Measurements from ENCODE around the gene WDR55. TPM values are rescaled to one million over a fixed set of nuclear protein-coding genes. Genes with fewer than 3 reads are reported as not detected.
"Not testable (repeated sequence)": the region's sequence is repeated elsewhere in the genome, so short reads cannot be mapped to it uniquely, and the experiment has no call there.

The WDR55 gene
- total RNA-seq, 4 donors from 2014 or later = 15.6 to 25.1 (median 16.9) TPM

- Histone ChIP-seq H3K4me1 (peaks cover 0 to 3% (median 0%) of the 10 kb centered on the region in 3 donors), H3K27me3 (no peaks in the 10 kb centered on the region), H3K4me3 (no peak overlapping the region), H3K9me3 (no peaks in the 10 kb centered on the region), H3K27ac (no peak overlapping the region), H3K36me3 (peaks cover 18 to 95% of the 10 kb centered on the region in 2 donors)
- TF ChIP-seq CTCF (IDR thresholded peaks at IDR 0.05) (no peak), POLR2AphosphoS5 (IDR thresholded peaks at IDR 0.05) (no peak), EP300 (IDR thresholded peaks at IDR 0.05) (no peak), POLR2A (IDR thresholded peaks at IDR 0.05) (no peak)
- 93 to 96% methylated on average over 8 to 17 of the region's 17 CpGs for WGBS, 2 donors (ENCODE audit: low coverage in 1 of 2)
- ATAC-seq = no peak
These were observed 5.8 kb upstream of the WDR55 start for GRCh38 chr5:140658870-140659269.

- not testable (repeated sequence) for H3K27me3 ChIP-seq, H3K4me1 ChIP-seq, H3K27ac ChIP-seq, ATAC-seq, H3K9me3 ChIP-seq, H3K4me3 ChIP-seq
- H3K36me3 ChIP-seq = peaks cover 14 to 80% of the 10 kb centered on the region in 2 donors
- WGBS, 2 donors (ENCODE audit: low coverage in 1 of 2) = 80% methylated on average over 5 of the region's 6 CpGs; no CpG with 5 or more reads in 1 of the 2 donors
These were observed 4.3 kb upstream of the WDR55 start for GRCh38 chr5:140660371-140660770.

- Histone ChIP-seq H3K27me3 (no peaks in the 10 kb centered on the region), H3K4me1 (peaks cover 0 to 31% (median 9%) of the 10 kb centered on the region in 3 donors), H3K4me3 (peak overlapping the region; percentile 74 to 78), H3K27ac (peak overlapping the region; percentile 67 to 88 (median 86)), H3K9me3 (no peaks in the 10 kb centered on the region), H3K36me3 (peaks cover 6 to 67% of the 10 kb centered on the region in 2 donors)
- TF ChIP-seq EP300 (IDR thresholded peaks at IDR 0.05) (no peak), CTCF (IDR thresholded peaks at IDR 0.05) (no peak), POLR2AphosphoS5 (IDR thresholded peaks at IDR 0.05) (no peak), POLR2A (IDR thresholded peaks at IDR 0.05) (no peak)
- 20 to 31% methylated on average over 1 to 13 of the region's 18 CpGs for WGBS, 2 donors (ENCODE audit: low coverage in 1 of 2)
- no peak for ATAC-seq
These were observed 710 bp upstream of the WDR55 start for GRCh38 chr5:140664030-140664358.

GRCh38 chr5:140671035-140671434, 6.3 kb downstream of the WDR55 start:
- not testable (repeated sequence) for ATAC-seq
- no CpG with 5 or more reads among the region's 4 CpGs for WGBS, 2 donors (ENCODE audit: low coverage in 1 of 2)

GRCh38 chr5:140671472-140672125, 6.9 kb downstream of the WDR55 start:
- ATAC-seq = no peak
- Histone ChIP-seq H3K4me3 (no peak overlapping the region), H3K36me3 (peaks cover 0 to 99% of the 10 kb centered on the region in 2 donors), H3K4me1 (peaks cover 0 to 22% (median 0%) of the 10 kb centered on the region in 3 donors), H3K9me3 (no peaks in the 10 kb centered on the region), H3K27ac (no peak overlapping the region), H3K27me3 (no peaks in the 10 kb centered on the region)
- WGBS, 2 donors (ENCODE audit: low coverage in 1 of 2) = 70 to 88% methylated on average over 1 of the region's 7 CpGs
- no peak for TF ChIP-seq POLR2AphosphoS5 (IDR thresholded peaks at IDR 0.05)
- no peak for TF ChIP-seq POLR2A (IDR thresholded peaks at IDR 0.05)
- no peak for TF ChIP-seq EP300 (IDR thresholded peaks at IDR 0.05)
- TF ChIP-seq CTCF (IDR thresholded peaks at IDR 0.05) = no peak

More at GRCh38 chr5:140671035-140671434, 6.3 kb downstream of the WDR55 start:
- H3K4me3 ChIP-seq, H3K27me3 ChIP-seq, H3K27ac ChIP-seq, H3K9me3 ChIP-seq: not testable (repeated sequence)
- H3K4me1 ChIP-seq = peaks cover 0 to 28% (median 3%) of the 10 kb centered on the region in 3 donors
- peaks cover 0 to 93% of the 10 kb centered on the region in 2 donors for H3K36me3 ChIP-seq

- no peaks in the 10 kb centered on the region for H3K27me3 ChIP-seq
- H3K4me1 ChIP-seq = peaks cover 0 to 12% (median 0%) of the 10 kb centered on the region in 3 donors
- H3K9me3 ChIP-seq = no peaks in the 10 kb centered on the region
- TF ChIP-seq CTCF (IDR thresholded peaks at IDR 0.05) (no peak), POLR2AphosphoS5 (IDR thresholded peaks at IDR 0.05) (peak; percentile 18)
- no peak for ATAC-seq
- WGBS, 2 donors (ENCODE audit: low coverage in 1 of 2) = 62 to 80% methylated on average over 2 to 10 of the region's 70 CpGs
- H3K27ac ChIP-seq = no peak overlapping the region
- peak overlapping the region in 1 of 2 donors; percentile 30 for H3K4me3 ChIP-seq
- peaks cover 0 to 99% of the 10 kb centered on the region in 2 donors for H3K36me3 ChIP-seq
These were observed 7.9 kb downstream of the WDR55 start for GRCh38 chr5:140672455-140673186.

Measured in gastroesophageal sphincter (tissue), 4 donors.